Right lobe of liver (tissue), 6 donors: Measurements from ENCODE around the gene FRMD3. TPM values are rescaled to one million over a fixed set of nuclear protein-coding genes. Genes with fewer than 3 reads are reported as not detected.

Source experiments
- ATAC-seq, 4 donors: fragments of 200-7000 bp; cut with Tn5 transposase; one replicate each; pipeline ENCODE4 v1.9.1; 2020; ENCODE audit warnings: mild to moderate bottlenecking in 4 of 4, moderate library complexity in 4 of 4
- DNase-seq, 3 donors: peaks; one replicate each; pipeline ENCODE4 v3.0.0-alpha.2; 2020
- H3K27ac ChIP-seq, 3 donors: fragments of 200-600 bp; one replicate each; pipeline ENCODE4 v1.8.0; 2022
- H3K27me3 ChIP-seq, 2 donors: fragments of 200-600 bp; one replicate each; pipeline ENCODE4 v1.8.0; 2022
- H3K36me3 ChIP-seq, 4 donors: fragments of 200-600 bp; sonication (generic) in 1 of 4; one replicate each; pipeline versions ENCODE4 v1.5.1 to v1.8.0; 2017 to 2022; ENCODE audit warnings: control low read depth in 1 of 4
- H3K4me1 ChIP-seq, 4 donors: fragments of 200-600 bp; sonication (generic) in 1 of 4; one replicate each; pipeline versions ENCODE4 v1.5.1 to v1.8.0; 2017 to 2022; ENCODE audit warnings: control low read depth in 1 of 4
- H3K4me3 ChIP-seq, 3 donors: fragments of 200-600 bp; one replicate each; pipeline ENCODE4 v1.8.0; 2022
- H3K9me3 ChIP-seq, 4 donors: fragments of 200-600 bp; sonication (generic) in 1 of 4; one replicate each; pipeline versions ENCODE4 v1.5.1 to v1.8.0; 2017 to 2022; ENCODE audit warnings: control low read depth in 1 of 4
- CTCF ChIP-seq, 4 donors: fragments of 200-600 bp in 3 of 4; fragments of 450-650 bp in 1 of 4; IDR thresholded peaks; one replicate each; pipeline versions ENCODE4 v1.5.1 to v1.8.0; 2016 to 2022; ENCODE audit warnings: antibody characterized with exemption in 4 of 4, mild to moderate bottlenecking in 2 of 4
- POLR2A ChIP-seq: fragments of 450-650 bp; IDR thresholded peaks from one replicate; pipeline ENCODE4 v1.6.1; 2017; ENCODE audit warnings: antibody characterized with exemption, mild to moderate bottlenecking
- WGBS: methylation state at CpG from one replicate; pipeline ENCODE4 v1.1.6; 2018; ENCODE audit warnings: low coverage, low lambda C conversion rate; ENCODE audit not compliant: insufficient coverage; ENCODE audit errors: missing lambda C conversion rate; 5-methylcytosine and 5-hydroxymethylcytosine counted together
- intact Hi-C, 2 donors: fragments of 100-400 bp; cut with DNase I; formaldehyde crosslinking; loops; one replicate each; pipeline versions ENCODE4 v1.11.2 to v1.14.1; 2022
- total RNA-seq, 6 experiments: library from RNA; depleted of rRNA in 2 of 6; stranded (reverse); fragments of >200 nt in 2 of 6; fragmentation: NEBNext Ultra II Directional in 3 of 6; extraction: Animal tissue kit (Norgen Biotek cat#: 25700) in 3 of 6; gene quantifications; one replicate each; pipeline versions ENCODE4 v1.1.0 to v1.2.4, GENCODE V29; 2016 to 2023
- donor health status: DM: no; HTN: yes; CAD: no.
- donor health status: DM: no; HTN: no; CAD: no.
- donor health status: DM: no; HTN: no; CAD: no.
- donor health status: DM: no; HTN: yes; CAD: no.
- donor health status: DM: no; HTN: yes; CAD: no.

FRMD3 gene
- total RNA-seq, 6 experiments from 2014 or later: 0.28 to 0.88 (median 0.34) TPM

- Histone ChIP-seq H3K4me3 (no peak overlapping the region), H3K9me3 (no peaks in the 10 kb centered on the region), H3K36me3 (no peaks in the 10 kb centered on the region), H3K27me3 (peaks cover 0 to 5% of the 10 kb centered on the region in 2 donors), H3K27ac (no peak overlapping the region), H3K4me1 (peaks cover 0 to 10% (median 4%) of the 10 kb centered on the region in 4 donors)
- 71% methylated on average over 2 of the region's 2 CpGs for WGBS
- DNase-seq (no peak), ATAC-seq (no peak)
- intact Hi-C loops: no loop called here
- TF ChIP-seq CTCF (IDR thresholded peaks at IDR 0.05): no peak
Observed at GRCh38 chr9:83533296-83533695, 4.9 kb downstream of the FRMD3 start.

- 50% methylated on average over 3 of the region's 3 CpGs for WGBS
- intact Hi-C loops: no loop called here
Observed at GRCh38 chr9:83526901-83527300, 11.3 kb downstream of the FRMD3 start.

GRCh38 chr9:83526211-83526610 is 12.0 kb downstream of the FRMD3 start:
- Histone ChIP-seq H3K9me3 (no peaks in the 10 kb centered on the region), H3K36me3 (no peaks in the 10 kb centered on the region), H3K27me3 (no peaks in the 10 kb centered on the region), H3K4me3 (no peak overlapping the region), H3K4me1 (no peaks in the 10 kb centered on the region), H3K27ac (no peak overlapping the region)
- 100% methylated on average over 2 of the region's 2 CpGs for WGBS
- ATAC-seq (no peak), DNase-seq (no peak)
- TF ChIP-seq CTCF (IDR thresholded peaks at IDR 0.05) (no peak), POLR2A (no peak)
- intact Hi-C loops: no loop called here

More at GRCh38 chr9:83526901-83527300, 11.3 kb downstream of the FRMD3 start:
- H3K9me3 ChIP-seq: no peaks in the 10 kb centered on the region
- no peaks in the 10 kb centered on the region for H3K27me3 ChIP-seq
- H3K27ac ChIP-seq: no peak overlapping the region
- no peak for DNase-seq
- ATAC-seq: no peak
- H3K36me3 ChIP-seq: no peaks in the 10 kb centered on the region
- no peaks in the 10 kb centered on the region for H3K4me1 ChIP-seq
- no peak for TF ChIP-seq POLR2A
- no peak for TF ChIP-seq CTCF (IDR thresholded peaks at IDR 0.05)
- H3K4me3 ChIP-seq: no peak overlapping the region

- Histone ChIP-seq H3K36me3 (no peaks in the 10 kb centered on the region), H3K27me3 (no peaks in the 10 kb centered on the region), H3K4me3 (no peak overlapping the region), H3K27ac (no peak overlapping the region), H3K4me1 (no peaks in the 10 kb centered on the region), H3K9me3 (no peaks in the 10 kb centered on the region)
- DNase-seq (no peak), ATAC-seq (no peak)
- TF ChIP-seq POLR2A (no peak), CTCF (IDR thresholded peaks at IDR 0.05) (no peak)
- intact Hi-C loops: no loop called here
Observed at GRCh38 chr9:83523684-83524083, 14.5 kb downstream of the FRMD3 start.

GRCh38 chr9:83521411-83521810 is 16.8 kb downstream of the FRMD3 start:
- Histone ChIP-seq H3K36me3 (no peaks in the 10 kb centered on the region), H3K27ac (no peak overlapping the region), H3K4me3 (no peak overlapping the region), H3K27me3 (no peaks in the 10 kb centered on the region), H3K9me3 (no peaks in the 10 kb centered on the region), H3K4me1 (no peaks in the 10 kb centered on the region)
- no peak for ATAC-seq
- 33% methylated on average over 1 of the region's 4 CpGs for WGBS
- DNase-seq: no peak
- TF ChIP-seq POLR2A: no peak
- TF ChIP-seq CTCF (IDR thresholded peaks at IDR 0.05): no peak
- intact Hi-C loops: no loop called here
